K562 (cell line): ENCODE measurements around the gene CABLES1. TPM values are rescaled to one million over a fixed set of nuclear protein-coding genes. Genes with fewer than 3 reads are reported as not detected.
A peak's percentile ranks its signal among the peaks of the same experiment; 100 is the strongest.

ENCODE experiments used
- ATAC-seq: fragments of 200-7000 bp; cut with Tn5 transposase; 3 replicates; pipeline ENCODE4 v1.9.1; 2020; ENCODE audit warnings: moderate library complexity
- BruUV-seq: library from RNA; stranded (reverse); fragments of 400-500 nt; replicated peaks from 2 replicates; lab custom pipeline; 2021; lab: Mats Ljungman, UMichigan
- CTCF ChIA-PET: fragments of 300-600 bp; formaldehyde crosslinking; extraction: SDS; loops from one replicate; lab custom pipeline; 2021; ENCODE audit warnings: low intra/inter-chr PET ratio; lab: Yijun Ruan, JAX
- POLR2A ChIA-PET: fragments of 300-600, 350-650 bp; sonication (Branson Sonifier 250); formaldehyde crosslinking; extraction: SDS; loops from one replicate; lab custom pipeline; 2021; ENCODE audit warnings: antibody characterized with exemption, inconsistent platforms; lab: Yijun Ruan, JAX
- DNase-seq, 4 experiments: peaks; one replicate each; pipeline versions ENCODE4 v3.0.0 to v3.0.0-alpha.2; 2011 to 2018; ENCODE audit warnings: low spot score in 3 of 4, mixed read lengths in 3 of 4; ENCODE audit errors: extremely low read depth in 1 of 4
- FAIRE-seq: peaks from 2 replicates; lab custom pipeline; 2011; peaks lifted over from hg19 to GRCh38; lab: Jason Lieb, UNC
- H2AFZ ChIP-seq: 2 replicates; pipeline ENCODE4 v1.6.0; 2011; ENCODE audit warnings: low read depth, low read length, control low read depth, inconsistent platforms
- H3K27ac ChIP-seq: fragments of 200-600 bp; 3 replicates; pipeline ENCODE4 v1.8.0; 2011; ENCODE audit warnings: low read depth, mild to moderate bottlenecking, control low read depth, inconsistent platforms, low read length, moderate library complexity, mixed read lengths; ENCODE audit errors: extremely low read depth
- H3K27me3 ChIP-seq, 2 experiments: fragments of 300-600 bp in 1 of 2; 2 replicates in 1 of 2; 3 replicates in 1 of 2; pipeline versions ENCODE4 v1.6.0 to v1.8.0; 2011; ENCODE audit warnings: inconsistent platforms in 2 of 2, low read length in 2 of 2, mild to moderate bottlenecking in 1 of 2, mixed read lengths in 1 of 2, moderate library complexity in 1 of 2; ENCODE audit not compliant: control insufficient read depth in 2 of 2, insufficient read depth in 2 of 2
- H3K36me3 ChIP-seq: fragments of 300-600 bp; 3 replicates; pipeline ENCODE4 v1.8.0; 2011; ENCODE audit warnings: mild to moderate bottlenecking, low read length, inconsistent platforms; ENCODE audit not compliant: control insufficient read depth, insufficient read depth
- H3K4me1 ChIP-seq, 2 experiments: fragments of 200-600 bp in 1 of 2; replicated peaks in 1 of 2; 2 replicates in 1 of 2; 3 replicates in 1 of 2; pipeline versions ENCODE4 v1.5.1 to v1.8.0; 2011; ENCODE audit warnings: inconsistent platforms in 2 of 2, low read length in 2 of 2, mild to moderate bottlenecking in 1 of 2, mixed read lengths in 1 of 2, moderate library complexity in 1 of 2; ENCODE audit not compliant: control insufficient read depth in 2 of 2, insufficient read depth in 2 of 2
- H3K4me2 ChIP-seq: 2 replicates; pipeline ENCODE4 v1.6.1; 2011; ENCODE audit warnings: low read length, control low read depth, inconsistent platforms, mixed read lengths; ENCODE audit not compliant: insufficient read depth
- H3K4me3 ChIP-seq: fragments of 200-600 bp; sonication (generic), shearing (Covaris generic); 2 replicates; pipeline ENCODE4 v1.5.1; 2016; ENCODE audit warnings: control low read depth, inconsistent platforms
- H3K79me2 ChIP-seq: fragments of 200-600 bp; 3 replicates; pipeline ENCODE4 v1.8.0; 2011; ENCODE audit warnings: low read length, inconsistent platforms; ENCODE audit not compliant: control insufficient read depth, insufficient read depth
- H3K9ac ChIP-seq, 2 experiments: 2 replicates each; pipeline versions ENCODE4 v1.6.0 to v1.6.1; 2011; ENCODE audit warnings: low read depth in 2 of 2, low read length in 2 of 2, control low read depth in 1 of 2, inconsistent platforms in 1 of 2, mild to moderate bottlenecking in 1 of 2, mixed read lengths in 1 of 2; ENCODE audit not compliant: insufficient read depth in 1 of 2
- H3K9me1 ChIP-seq: one replicate; pipeline ENCODE4 v1.6.0; 2011; ENCODE audit warnings: inconsistent platforms, mild to moderate bottlenecking, low read length, moderate library complexity; ENCODE audit not compliant: control insufficient read depth, insufficient read depth
- H3K9me3 ChIP-seq: replicated peaks from 2 replicates; pipeline ENCODE4 v1.5.1; 2011; ENCODE audit warnings: low read depth, low read length, inconsistent platforms; ENCODE audit not compliant: control insufficient read depth, insufficient read depth
- H4K20me1 ChIP-seq: replicated peaks from 2 replicates; pipeline ENCODE4 v1.6.1; 2011; ENCODE audit warnings: low read length, inconsistent platforms, mixed read lengths; ENCODE audit not compliant: control insufficient read depth, insufficient read depth
- TAF1 ChIP-seq: IDR thresholded peaks from 2 replicates; pipeline ENCODE4 v1.6.1; 2011; ENCODE audit warnings: mild to moderate bottlenecking, low read length, moderate library complexity; ENCODE audit not compliant: insufficient read depth, control insufficient read depth, severe bottlenecking; ENCODE audit errors: extremely low read depth
- ZNF253 ChIP-seq: fragments of 250-450 bp; sonication (Bioruptor Pico); conservative IDR thresholded peaks from 2 replicates; pipeline ENCODE4 v1.6.1; 2021; ENCODE audit warnings: mild to moderate bottlenecking
- ZNF3 ChIP-seq: fragments of 250-450 bp; sonication (Bioruptor Pico); IDR thresholded peaks from 2 replicates; pipeline ENCODE4 v1.5.0; 2021; ENCODE audit warnings: mild to moderate bottlenecking, moderate library complexity
- ZNF561 ChIP-seq: fragments of 450-650 bp; formaldehyde crosslinking; conservative IDR thresholded peaks from 2 replicates; pipeline ENCODE4 v1.4.0; 2020; ENCODE audit warnings: mild to moderate bottlenecking, moderate library complexity
- WGBS: fragments of 100-300 bp; shearing (Covaris generic); methylation state at CpG from one replicate; pipeline ENCODE4 v1.1.6; 2016; ENCODE audit warnings: low coverage, mixed read lengths; ENCODE audit not compliant: insufficient coverage; ENCODE audit errors: missing lambda C conversion rate; 5-methylcytosine and 5-hydroxymethylcytosine counted together
- in situ Hi-C: fragments of 300-500 bp; cut with MboI; formaldehyde crosslinking; loops from 4 replicates; pipeline ENCODE4 v1.15.0; 2018; ENCODE audit warnings: inconsistent platforms, mixed read lengths
- intact Hi-C: fragments of 100-400 bp; cut with micrococcal nuclease; formaldehyde crosslinking; loops from 2 replicates; pipeline ENCODE4 v1.14.2; 2022
- polyA plus RNA-seq, 8 experiments: library from polyadenylated mRNA; depleted of rRNA in 4 of 8; stranded (reverse) in 5 of 8; unstranded in 3 of 8; fragments of >200 nt; fragmentation: Nextera tagmentation in 2 of 8; fragmentation: Illumina TruSeq in 1 of 8; extraction: Ambion mirVana in 2 of 8; extraction: Trizol in 1 of 8; gene quantifications; 2 replicates each; pipeline versions ENCODE4 v1.2.1 to v1.2.3, GENCODE V29; 2011 to 2014; ENCODE audit warnings: inconsistent platforms in 1 of 8, missing spikeins in 1 of 8
- total RNA-seq, 7 experiments: library from RNA; depleted of rRNA in 6 of 7; stranded (reverse); fragments of >200 nt in 6 of 7; fragmentation: Illumina TruSeq in 2 of 7; extraction: Trizol in 2 of 7; gene quantifications; 2 replicates each; pipeline versions ENCODE4 v1.2.1 to v1.2.3, GENCODE V29; 2011 to 2021; ENCODE audit warnings: low replicate concordance in 1 of 7
- TF ChIP-seq, protein P1 (sequence below): conservative IDR thresholded peaks from 2 replicates; pipeline ENCODE4 v1.6.1; 2011; ENCODE audit warnings: low read depth, mild to moderate bottlenecking, low read length; ENCODE audit not compliant: control insufficient read depth
- TF ChIP-seq, protein P2 (sequence below), 3 experiments: IDR thresholded peaks in 2 of 3; conservative IDR thresholded peaks in 1 of 3; 2 replicates each; pipeline ENCODE4 v1.5.1; 2011 to 2012; ENCODE audit warnings: low read length in 3 of 3, mild to moderate bottlenecking in 3 of 3, control low read depth in 2 of 3, improper control_type of control experiment in 1 of 3, inconsistent platforms in 1 of 3, low read depth in 1 of 3, mixed read lengths in 1 of 3, moderate library complexity in 1 of 3; ENCODE audit not compliant: insufficient read depth in 2 of 3
- TF ChIP-seq, protein P3 (sequence below): sonication (generic); formaldehyde crosslinking; IDR thresholded peaks from 2 replicates; pipeline ENCODE4 v1.9.0; 2022; ENCODE audit warnings: mild to moderate bottlenecking, missing genetic modification reagents

Gene CABLES1
- total and polyA plus RNA-seq, 9 of the 15 experiments (the other 6 are each of a cell fraction or from before 2014, with no cell fraction given), result 0.04 to 0.10 (median 0.06) TPM; not detected in 3

DNA sequence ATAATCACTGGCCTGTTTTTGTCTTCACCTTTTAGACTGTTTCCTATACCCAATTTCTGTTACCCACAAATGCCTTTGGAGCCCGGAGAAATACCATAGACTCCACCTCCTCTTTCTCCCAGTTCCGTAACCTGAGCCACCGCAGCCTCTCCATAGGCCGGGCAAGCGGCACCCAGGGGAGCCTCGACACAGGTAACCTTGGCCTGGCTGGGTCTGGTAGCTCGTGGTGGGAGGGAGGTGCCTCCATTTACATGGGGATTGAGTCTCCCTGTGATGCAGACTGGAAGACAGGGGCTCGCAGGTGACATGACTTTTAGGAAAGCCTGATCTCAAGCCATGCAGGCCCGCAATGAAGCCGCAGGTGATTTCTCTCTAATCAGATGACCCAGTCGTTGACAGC, 100.6 kb downstream of the CABLES1 start (continued):
- TF ChIP-seq, protein P1, sequence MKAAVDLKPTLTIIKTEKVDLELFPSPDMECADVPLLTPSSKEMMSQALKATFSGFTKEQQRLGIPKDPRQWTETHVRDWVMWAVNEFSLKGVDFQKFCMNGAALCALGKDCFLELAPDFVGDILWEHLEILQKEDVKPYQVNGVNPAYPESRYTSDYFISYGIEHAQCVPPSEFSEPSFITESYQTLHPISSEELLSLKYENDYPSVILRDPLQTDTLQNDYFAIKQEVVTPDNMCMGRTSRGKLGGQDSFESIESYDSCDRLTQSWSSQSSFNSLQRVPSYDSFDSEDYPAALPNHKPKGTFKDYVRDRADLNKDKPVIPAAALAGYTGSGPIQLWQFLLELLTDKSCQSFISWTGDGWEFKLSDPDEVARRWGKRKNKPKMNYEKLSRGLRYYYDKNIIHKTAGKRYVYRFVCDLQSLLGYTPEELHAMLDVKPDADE, result no peak
- TF ChIP-seq, all 486 proteins: peak for 0

DNA sequence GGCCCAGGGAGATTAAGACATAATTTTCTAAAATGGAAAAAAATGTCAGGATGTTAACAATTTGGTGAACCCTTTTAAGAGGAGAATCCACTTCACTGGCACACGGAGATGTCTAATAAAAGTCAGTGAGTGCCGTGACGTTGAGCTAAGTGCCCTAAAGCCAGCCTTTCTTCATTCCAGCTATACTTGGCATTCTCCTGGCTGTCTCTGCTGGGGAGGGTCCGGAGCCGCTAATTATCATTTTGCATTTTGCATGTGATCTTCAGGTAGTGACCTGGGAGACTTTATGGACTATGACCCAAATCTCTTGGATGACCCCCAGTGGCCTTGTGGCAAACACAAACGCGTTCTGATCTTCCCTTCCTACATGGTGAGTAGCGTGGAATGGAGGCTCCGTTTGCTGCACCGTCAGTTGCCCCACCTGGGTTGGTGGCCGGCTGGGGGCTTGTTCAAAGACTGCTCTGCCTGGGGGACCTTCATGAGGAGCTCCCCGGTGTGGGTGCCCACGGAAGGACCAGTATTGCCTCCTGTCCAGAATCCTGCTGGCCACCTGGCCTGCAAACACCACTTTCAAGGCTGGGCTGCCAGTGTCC, 101.7 kb downstream of the CABLES1 start:
- ATAC-seq (peak; percentile 14; the same call in 2 of the 3 replicates), DNase-seq (no peak), FAIRE-seq (no peak)
- Histone ChIP-seq H3K27ac (no peak overlapping the region), H3K79me2 (no peaks in the 10 kb centered on the region), H3K4me2 (no peak overlapping the region), H3K9me3 (no peaks in the 10 kb centered on the region), H3K4me3 (no peak overlapping the region), H3K9ac (no peak overlapping the region), H4K20me1 (no peaks in the 10 kb centered on the region), H3K27me3 (peaks cover 67 to 84% of the 10 kb centered on the region in 2 experiments), H3K36me3 (no peaks in the 10 kb centered on the region), H2AFZ (no peak overlapping the region), H3K9me1 (no peaks in the 10 kb centered on the region), H3K4me1 (peaks cover 0 to 5% of the 10 kb centered on the region in 2 experiments; a peak in 2 of 5 replicates)
- WGBS, result 8% methylated on average over 13 of the region's 13 CpGs
- intact Hi-C loops (loop anchor here (2.0 to 10.0 kb wide), 2 partner anchors 142 to 268 kb away; partner anchors contain the start of gene RMC1), in situ Hi-C loops (no loop called here)
- ChIA-PET CTCF (no interaction called here), POLR2A (interaction anchor here (0.6 to 1.3 kb wide), 5 partner anchors 9 to 148 kb away, joined by 3 to 4 read pairs (median 3); no protein-coding TSS in a partner anchor)
- no TSS peak for BruUV-seq
- TF ChIP-seq ZNF561 (CRISPR knock-in tag), result no peak
- TF ChIP-seq, protein P2, sequence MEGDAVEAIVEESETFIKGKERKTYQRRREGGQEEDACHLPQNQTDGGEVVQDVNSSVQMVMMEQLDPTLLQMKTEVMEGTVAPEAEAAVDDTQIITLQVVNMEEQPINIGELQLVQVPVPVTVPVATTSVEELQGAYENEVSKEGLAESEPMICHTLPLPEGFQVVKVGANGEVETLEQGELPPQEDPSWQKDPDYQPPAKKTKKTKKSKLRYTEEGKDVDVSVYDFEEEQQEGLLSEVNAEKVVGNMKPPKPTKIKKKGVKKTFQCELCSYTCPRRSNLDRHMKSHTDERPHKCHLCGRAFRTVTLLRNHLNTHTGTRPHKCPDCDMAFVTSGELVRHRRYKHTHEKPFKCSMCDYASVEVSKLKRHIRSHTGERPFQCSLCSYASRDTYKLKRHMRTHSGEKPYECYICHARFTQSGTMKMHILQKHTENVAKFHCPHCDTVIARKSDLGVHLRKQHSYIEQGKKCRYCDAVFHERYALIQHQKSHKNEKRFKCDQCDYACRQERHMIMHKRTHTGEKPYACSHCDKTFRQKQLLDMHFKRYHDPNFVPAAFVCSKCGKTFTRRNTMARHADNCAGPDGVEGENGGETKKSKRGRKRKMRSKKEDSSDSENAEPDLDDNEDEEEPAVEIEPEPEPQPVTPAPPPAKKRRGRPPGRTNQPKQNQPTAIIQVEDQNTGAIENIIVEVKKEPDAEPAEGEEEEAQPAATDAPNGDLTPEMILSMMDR (IDR thresholded peaks at IDR 0.05 in 2 of 3, conservative IDR thresholded peaks at IDR 0.05 in 1 of 3; ENCODE audit: insufficient read depth in 2 of 3, low read depth in 1 of 3, low read length in 3 of 3), result peak in 1 of 3 experiments; percentile 19; a peak in 2 of 6 replicates
- TF ChIP-seq ZNF3 (CRISPR knock-in tag), result no peak
- TF ChIP-seq ZNF253 (CRISPR knock-in tag), result no peak
- TF ChIP-seq, protein P3, sequence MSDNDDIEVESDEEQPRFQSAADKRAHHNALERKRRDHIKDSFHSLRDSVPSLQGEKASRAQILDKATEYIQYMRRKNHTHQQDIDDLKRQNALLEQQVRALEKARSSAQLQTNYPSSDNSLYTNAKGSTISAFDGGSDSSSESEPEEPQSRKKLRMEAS (CRISPR knock-in tag), result no peak
- TF ChIP-seq TAF1, result no peak
